WTC11 (cell line): ENCODE data around the gene CACNB4. TPM values are rescaled to one million over a fixed set of nuclear protein-coding genes. Genes with fewer than 3 reads are reported as not detected.

ENCODE experiments used
- ATAC-seq: fragments of 200-7000 bp; cut with Tn5 transposase; 2 replicates; pipeline ENCODE4 v1.10.0; 2021; ENCODE audit warnings: mild to moderate bottlenecking, moderate library complexity
- CTCF ChIA-PET: fragments of 300-600 bp; sonication (Branson Sonifier 250); formaldehyde crosslinking; loops from one replicate; lab custom pipeline; 2021; ENCODE audit warnings: antibody characterized with exemption; lab: Charles Lee
- POLR2A ChIA-PET: fragments of 350-600 bp; sonication (Branson Sonifier 250); formaldehyde crosslinking; loops from one replicate; lab custom pipeline; 2021; ENCODE audit warnings: antibody characterized with exemption; lab: Charles Lee
- DNase-seq: peaks from one replicate; pipeline ENCODE4 v3.0.0; 2021; ENCODE audit warnings: low spot score
- H3K27ac Mint-ChIP-seq: 2 replicates; pipeline ENCODE4 v1.8.0; 2021; ENCODE audit warnings: mixed read lengths
- H3K27me3 Mint-ChIP-seq: 2 replicates; pipeline ENCODE4 v1.8.0; 2021; ENCODE audit warnings: low read depth, mild to moderate bottlenecking, moderate library complexity, mixed read lengths
- H3K36me3 Mint-ChIP-seq: 2 replicates; pipeline ENCODE4 v1.8.0; 2021; ENCODE audit warnings: mixed read lengths
- H3K4me1 Mint-ChIP-seq: 2 replicates; pipeline ENCODE4 v1.8.0; 2022; ENCODE audit warnings: mixed read lengths
- H3K4me3 Mint-ChIP-seq: 2 replicates; pipeline ENCODE4 v1.8.0; 2021; ENCODE audit warnings: mild to moderate bottlenecking, moderate library complexity, mixed read lengths
- H3K9me3 Mint-ChIP-seq: 2 replicates; pipeline ENCODE4 v1.8.0; 2021; ENCODE audit warnings: mixed read lengths
- CBFB ChIP-seq: sonication (generic); formaldehyde crosslinking; IDR thresholded peaks from 2 replicates; pipeline ENCODE4 v1.8.1; 2022; ENCODE audit warnings: mild to moderate bottlenecking, low read depth, missing genetic modification reagents
- CREB1 ChIP-seq: sonication (generic); formaldehyde crosslinking; IDR thresholded peaks from 2 replicates; pipeline ENCODE4 v1.8.0; 2023; ENCODE audit warnings: mild to moderate bottlenecking, missing genetic modification reagents
- ETV6 ChIP-seq: sonication (generic); formaldehyde crosslinking; IDR thresholded peaks from 2 replicates; pipeline ENCODE4 v1.8.1; 2022; ENCODE audit warnings: mild to moderate bottlenecking, missing genetic modification reagents
- GABPB1 ChIP-seq: sonication (generic); formaldehyde crosslinking; IDR thresholded peaks from 2 replicates; pipeline ENCODE4 v1.8.1; 2023; ENCODE audit warnings: mild to moderate bottlenecking, missing genetic modification reagents
- GTF2I ChIP-seq: fragments of 250-450 bp; sonication (Bioruptor Pico); conservative IDR thresholded peaks from 2 replicates; pipeline ENCODE4 v1.4.0; 2021; ENCODE audit warnings: mild to moderate bottlenecking
- HMGA2 ChIP-seq: fragments of 250-450 bp; sonication (Bioruptor Pico); IDR thresholded peaks from 2 replicates; pipeline ENCODE4 v1.4.0; 2021; ENCODE audit warnings: mild to moderate bottlenecking, moderate library complexity
- SP1 ChIP-seq: sonication (generic); formaldehyde crosslinking; conservative IDR thresholded peaks from 2 replicates; pipeline ENCODE4 v1.8.1; 2022; ENCODE audit warnings: missing genetic modification reagents
- TEAD1 ChIP-seq: sonication (generic); formaldehyde crosslinking; IDR thresholded peaks from 2 replicates; pipeline ENCODE4 v1.8.0; 2022; ENCODE audit warnings: mild to moderate bottlenecking, missing genetic modification reagents
- ZBTB21 ChIP-seq: sonication (generic); formaldehyde crosslinking; IDR thresholded peaks from 2 replicates; pipeline ENCODE4 v1.8.1; 2023; ENCODE audit warnings: mild to moderate bottlenecking, missing genetic modification reagents, borderline replicate concordance
- ZNF263 ChIP-seq: sonication (generic); formaldehyde crosslinking; IDR thresholded peaks from 2 replicates; pipeline ENCODE4 v1.8.1; 2022; ENCODE audit warnings: low read depth, mild to moderate bottlenecking, moderate library complexity, missing genetic modification reagents
- total RNA-seq: library from RNA; stranded (reverse); gene quantifications from 3 replicates; pipeline ENCODE4 v1.2.3, GENCODE V29; 2021
- TF ChIP-seq, protein P1 (sequence below): sonication (generic); formaldehyde crosslinking; IDR thresholded peaks from 2 replicates; pipeline ENCODE4 v1.8.1; 2022; ENCODE audit warnings: mild to moderate bottlenecking, missing genetic modification reagents, moderate library complexity, borderline replicate concordance
- TF ChIP-seq, protein P2 (sequence below): sonication (generic); formaldehyde crosslinking; IDR thresholded peaks from 2 replicates; pipeline ENCODE4 v1.8.1; 2022; ENCODE audit warnings: low read depth, mild to moderate bottlenecking, moderate library complexity, missing genetic modification reagents, borderline replicate concordance
- TF ChIP-seq, protein P3 (sequence below): sonication (generic); formaldehyde crosslinking; IDR thresholded peaks from 2 replicates; pipeline ENCODE4 v1.8.0; 2023; ENCODE audit warnings: mild to moderate bottlenecking, missing genetic modification reagents
- TF ChIP-seq, protein P4 (sequence below): sonication (generic); formaldehyde crosslinking; IDR thresholded peaks from 2 replicates; pipeline ENCODE4 v1.8.1; 2023; ENCODE audit warnings: mild to moderate bottlenecking, missing genetic modification reagents, moderate library complexity
- TF ChIP-seq, protein P5 (sequence below): sonication (generic); formaldehyde crosslinking; IDR thresholded peaks from 2 replicates; pipeline ENCODE4 v1.8.1; 2022; ENCODE audit warnings: low read depth, missing genetic modification reagents, borderline replicate concordance
- TF ChIP-seq, protein P6 (sequence below): sonication (generic); formaldehyde crosslinking; IDR thresholded peaks from 2 replicates; pipeline ENCODE4 v1.8.0; 2023; ENCODE audit warnings: missing genetic modification reagents
- TF ChIP-seq, protein P7 (sequence below): sonication (generic); formaldehyde crosslinking; IDR thresholded peaks from 2 replicates; pipeline ENCODE4 v1.8.0; 2022; ENCODE audit warnings: mild to moderate bottlenecking, missing genetic modification reagents
- TF ChIP-seq, protein P8 (sequence below): sonication (generic); formaldehyde crosslinking; IDR thresholded peaks from 2 replicates; pipeline ENCODE4 v1.8.1; 2023; ENCODE audit warnings: mild to moderate bottlenecking, missing genetic modification reagents, borderline replicate concordance

CACNB4 gene
- total RNA-seq, 1 experiment from 2014 or later = 4.7 TPM

DNA sequence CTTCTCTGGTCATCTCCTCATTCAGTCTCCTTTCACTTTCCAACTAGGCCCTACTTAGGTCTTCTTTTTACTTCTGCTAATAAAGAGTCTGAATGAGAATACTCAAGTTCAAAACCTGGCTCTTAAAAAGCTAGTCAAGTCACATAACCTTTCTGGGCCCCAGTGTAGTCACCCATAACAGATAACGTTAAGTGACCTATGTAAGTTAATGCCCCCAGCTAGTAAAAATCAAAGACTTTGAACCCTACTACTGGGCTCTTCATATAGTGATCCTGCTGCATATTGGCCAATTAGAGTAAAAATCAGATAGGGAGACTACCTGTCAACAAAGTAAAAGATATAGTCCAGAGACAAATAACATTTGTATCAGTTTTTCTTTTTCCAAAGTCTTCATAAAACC lies 288.4 kb downstream of the CACNB4 start:
- Mint-ChIP-seq H3K4me3 (no peak overlapping the region), H3K9me3 (no peaks in the 10 kb centered on the region), H3K4me1 (no peaks in the 10 kb centered on the region), H3K27ac (no peak overlapping the region; the same call in 1 of the 2 replicates), H3K27me3 (no peaks in the 10 kb centered on the region), H3K36me3 (peaks cover 37% of the 10 kb centered on the region)
- ChIA-PET CTCF (no interaction called here), POLR2A (no interaction called here)
- no peak for DNase-seq
- ATAC-seq = no peak
- TF ChIP-seq, protein P1, sequence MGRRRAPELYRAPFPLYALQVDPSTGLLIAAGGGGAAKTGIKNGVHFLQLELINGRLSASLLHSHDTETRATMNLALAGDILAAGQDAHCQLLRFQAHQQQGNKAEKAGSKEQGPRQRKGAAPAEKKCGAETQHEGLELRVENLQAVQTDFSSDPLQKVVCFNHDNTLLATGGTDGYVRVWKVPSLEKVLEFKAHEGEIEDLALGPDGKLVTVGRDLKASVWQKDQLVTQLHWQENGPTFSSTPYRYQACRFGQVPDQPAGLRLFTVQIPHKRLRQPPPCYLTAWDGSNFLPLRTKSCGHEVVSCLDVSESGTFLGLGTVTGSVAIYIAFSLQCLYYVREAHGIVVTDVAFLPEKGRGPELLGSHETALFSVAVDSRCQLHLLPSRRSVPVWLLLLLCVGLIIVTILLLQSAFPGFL = no peak
- TF ChIP-seq ZNF263 (CRISPR knock-in tag) = no peak
- TF ChIP-seq, protein P2, sequence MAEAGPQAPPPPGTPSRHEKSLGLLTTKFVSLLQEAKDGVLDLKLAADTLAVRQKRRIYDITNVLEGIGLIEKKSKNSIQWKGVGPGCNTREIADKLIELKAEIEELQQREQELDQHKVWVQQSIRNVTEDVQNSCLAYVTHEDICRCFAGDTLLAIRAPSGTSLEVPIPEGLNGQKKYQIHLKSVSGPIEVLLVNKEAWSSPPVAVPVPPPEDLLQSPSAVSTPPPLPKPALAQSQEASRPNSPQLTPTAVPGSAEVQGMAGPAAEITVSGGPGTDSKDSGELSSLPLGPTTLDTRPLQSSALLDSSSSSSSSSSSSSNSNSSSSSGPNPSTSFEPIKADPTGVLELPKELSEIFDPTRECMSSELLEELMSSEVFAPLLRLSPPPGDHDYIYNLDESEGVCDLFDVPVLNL (CRISPR knock-in tag) = no peak
- TF ChIP-seq, protein P3, sequence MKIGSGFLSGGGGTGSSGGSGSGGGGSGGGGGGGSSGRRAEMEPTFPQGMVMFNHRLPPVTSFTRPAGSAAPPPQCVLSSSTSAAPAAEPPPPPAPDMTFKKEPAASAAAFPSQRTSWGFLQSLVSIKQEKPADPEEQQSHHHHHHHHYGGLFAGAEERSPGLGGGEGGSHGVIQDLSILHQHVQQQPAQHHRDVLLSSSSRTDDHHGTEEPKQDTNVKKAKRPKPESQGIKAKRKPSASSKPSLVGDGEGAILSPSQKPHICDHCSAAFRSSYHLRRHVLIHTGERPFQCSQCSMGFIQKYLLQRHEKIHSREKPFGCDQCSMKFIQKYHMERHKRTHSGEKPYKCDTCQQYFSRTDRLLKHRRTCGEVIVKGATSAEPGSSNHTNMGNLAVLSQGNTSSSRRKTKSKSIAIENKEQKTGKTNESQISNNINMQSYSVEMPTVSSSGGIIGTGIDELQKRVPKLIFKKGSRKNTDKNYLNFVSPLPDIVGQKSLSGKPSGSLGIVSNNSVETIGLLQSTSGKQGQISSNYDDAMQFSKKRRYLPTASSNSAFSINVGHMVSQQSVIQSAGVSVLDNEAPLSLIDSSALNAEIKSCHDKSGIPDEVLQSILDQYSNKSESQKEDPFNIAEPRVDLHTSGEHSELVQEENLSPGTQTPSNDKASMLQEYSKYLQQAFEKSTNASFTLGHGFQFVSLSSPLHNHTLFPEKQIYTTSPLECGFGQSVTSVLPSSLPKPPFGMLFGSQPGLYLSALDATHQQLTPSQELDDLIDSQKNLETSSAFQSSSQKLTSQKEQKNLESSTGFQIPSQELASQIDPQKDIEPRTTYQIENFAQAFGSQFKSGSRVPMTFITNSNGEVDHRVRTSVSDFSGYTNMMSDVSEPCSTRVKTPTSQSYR (CRISPR knock-in tag) = no peak
- TF ChIP-seq GTF2I (CRISPR knock-in tag) = no peak
- no peak for TF ChIP-seq TEAD1
- TF ChIP-seq CBFB (CRISPR knock-in tag) = no peak
- TF ChIP-seq ZBTB21 = no peak
- TF ChIP-seq CREB1 (CRISPR knock-in tag) = no peak
- no peak for TF ChIP-seq GABPB1 (CRISPR knock-in tag)
- TF ChIP-seq, protein P4, sequence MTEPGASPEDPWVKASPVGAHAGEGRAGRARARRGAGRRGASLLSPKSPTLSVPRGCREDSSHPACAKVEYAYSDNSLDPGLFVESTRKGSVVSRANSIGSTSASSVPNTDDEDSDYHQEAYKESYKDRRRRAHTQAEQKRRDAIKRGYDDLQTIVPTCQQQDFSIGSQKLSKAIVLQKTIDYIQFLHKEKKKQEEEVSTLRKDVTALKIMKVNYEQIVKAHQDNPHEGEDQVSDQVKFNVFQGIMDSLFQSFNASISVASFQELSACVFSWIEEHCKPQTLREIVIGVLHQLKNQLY = no peak
- TF ChIP-seq, protein P5, sequence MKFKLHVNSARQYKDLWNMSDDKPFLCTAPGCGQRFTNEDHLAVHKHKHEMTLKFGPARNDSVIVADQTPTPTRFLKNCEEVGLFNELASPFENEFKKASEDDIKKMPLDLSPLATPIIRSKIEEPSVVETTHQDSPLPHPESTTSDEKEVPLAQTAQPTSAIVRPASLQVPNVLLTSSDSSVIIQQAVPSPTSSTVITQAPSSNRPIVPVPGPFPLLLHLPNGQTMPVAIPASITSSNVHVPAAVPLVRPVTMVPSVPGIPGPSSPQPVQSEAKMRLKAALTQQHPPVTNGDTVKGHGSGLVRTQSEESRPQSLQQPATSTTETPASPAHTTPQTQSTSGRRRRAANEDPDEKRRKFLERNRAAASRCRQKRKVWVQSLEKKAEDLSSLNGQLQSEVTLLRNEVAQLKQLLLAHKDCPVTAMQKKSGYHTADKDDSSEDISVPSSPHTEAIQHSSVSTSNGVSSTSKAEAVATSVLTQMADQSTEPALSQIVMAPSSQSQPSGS (CRISPR knock-in tag) = no peak
- TF ChIP-seq, protein P6, sequence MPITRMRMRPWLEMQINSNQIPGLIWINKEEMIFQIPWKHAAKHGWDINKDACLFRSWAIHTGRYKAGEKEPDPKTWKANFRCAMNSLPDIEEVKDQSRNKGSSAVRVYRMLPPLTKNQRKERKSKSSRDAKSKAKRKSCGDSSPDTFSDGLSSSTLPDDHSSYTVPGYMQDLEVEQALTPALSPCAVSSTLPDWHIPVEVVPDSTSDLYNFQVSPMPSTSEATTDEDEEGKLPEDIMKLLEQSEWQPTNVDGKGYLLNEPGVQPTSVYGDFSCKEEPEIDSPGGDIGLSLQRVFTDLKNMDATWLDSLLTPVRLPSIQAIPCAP (CRISPR knock-in tag) = no peak

DNA sequence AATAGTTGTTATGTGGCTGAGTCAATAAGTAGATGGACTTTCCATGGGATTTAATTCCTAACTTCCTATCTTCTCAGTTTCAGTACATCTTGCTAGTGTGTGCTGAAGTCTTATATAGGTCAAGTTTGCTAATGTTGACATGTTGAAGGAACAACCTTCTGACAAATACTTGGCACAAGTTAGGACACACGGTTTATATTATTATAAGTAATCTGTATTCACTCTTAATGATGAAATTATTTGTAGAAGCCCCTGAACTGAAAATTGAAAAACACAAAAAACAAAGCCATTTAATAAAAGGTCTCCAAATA lies 289.8 kb downstream of the CACNB4 start:
- H3K27me3 Mint-ChIP-seq = no peaks in the 10 kb centered on the region
- H3K4me3 Mint-ChIP-seq = no peak overlapping the region
- ATAC-seq (no peak), DNase-seq (no peak)
- no peak overlapping the region for H3K27ac Mint-ChIP-seq
- no peaks in the 10 kb centered on the region for H3K4me1 Mint-ChIP-seq
- no peaks in the 10 kb centered on the region for H3K9me3 Mint-ChIP-seq
- CTCF ChIA-PET = no interaction called here
- peaks cover 36% of the 10 kb centered on the region for H3K36me3 Mint-ChIP-seq
- POLR2A ChIA-PET = no interaction called here
- no peak for TF ChIP-seq SP1 (CRISPR knock-in tag)
- TF ChIP-seq, protein P7, sequence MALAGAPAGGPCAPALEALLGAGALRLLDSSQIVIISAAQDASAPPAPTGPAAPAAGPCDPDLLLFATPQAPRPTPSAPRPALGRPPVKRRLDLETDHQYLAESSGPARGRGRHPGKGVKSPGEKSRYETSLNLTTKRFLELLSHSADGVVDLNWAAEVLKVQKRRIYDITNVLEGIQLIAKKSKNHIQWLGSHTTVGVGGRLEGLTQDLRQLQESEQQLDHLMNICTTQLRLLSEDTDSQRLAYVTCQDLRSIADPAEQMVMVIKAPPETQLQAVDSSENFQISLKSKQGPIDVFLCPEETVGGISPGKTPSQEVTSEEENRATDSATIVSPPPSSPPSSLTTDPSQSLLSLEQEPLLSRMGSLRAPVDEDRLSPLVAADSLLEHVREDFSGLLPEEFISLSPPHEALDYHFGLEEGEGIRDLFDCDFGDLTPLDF (CRISPR knock-in tag) = no peak
- TF ChIP-seq, protein P3 (CRISPR knock-in tag) = no peak
- TF ChIP-seq HMGA2 = no peak
- no peak for TF ChIP-seq ETV6 (CRISPR knock-in tag)
- TF ChIP-seq CBFB (CRISPR knock-in tag) = no peak
- TF ChIP-seq, protein P8, sequence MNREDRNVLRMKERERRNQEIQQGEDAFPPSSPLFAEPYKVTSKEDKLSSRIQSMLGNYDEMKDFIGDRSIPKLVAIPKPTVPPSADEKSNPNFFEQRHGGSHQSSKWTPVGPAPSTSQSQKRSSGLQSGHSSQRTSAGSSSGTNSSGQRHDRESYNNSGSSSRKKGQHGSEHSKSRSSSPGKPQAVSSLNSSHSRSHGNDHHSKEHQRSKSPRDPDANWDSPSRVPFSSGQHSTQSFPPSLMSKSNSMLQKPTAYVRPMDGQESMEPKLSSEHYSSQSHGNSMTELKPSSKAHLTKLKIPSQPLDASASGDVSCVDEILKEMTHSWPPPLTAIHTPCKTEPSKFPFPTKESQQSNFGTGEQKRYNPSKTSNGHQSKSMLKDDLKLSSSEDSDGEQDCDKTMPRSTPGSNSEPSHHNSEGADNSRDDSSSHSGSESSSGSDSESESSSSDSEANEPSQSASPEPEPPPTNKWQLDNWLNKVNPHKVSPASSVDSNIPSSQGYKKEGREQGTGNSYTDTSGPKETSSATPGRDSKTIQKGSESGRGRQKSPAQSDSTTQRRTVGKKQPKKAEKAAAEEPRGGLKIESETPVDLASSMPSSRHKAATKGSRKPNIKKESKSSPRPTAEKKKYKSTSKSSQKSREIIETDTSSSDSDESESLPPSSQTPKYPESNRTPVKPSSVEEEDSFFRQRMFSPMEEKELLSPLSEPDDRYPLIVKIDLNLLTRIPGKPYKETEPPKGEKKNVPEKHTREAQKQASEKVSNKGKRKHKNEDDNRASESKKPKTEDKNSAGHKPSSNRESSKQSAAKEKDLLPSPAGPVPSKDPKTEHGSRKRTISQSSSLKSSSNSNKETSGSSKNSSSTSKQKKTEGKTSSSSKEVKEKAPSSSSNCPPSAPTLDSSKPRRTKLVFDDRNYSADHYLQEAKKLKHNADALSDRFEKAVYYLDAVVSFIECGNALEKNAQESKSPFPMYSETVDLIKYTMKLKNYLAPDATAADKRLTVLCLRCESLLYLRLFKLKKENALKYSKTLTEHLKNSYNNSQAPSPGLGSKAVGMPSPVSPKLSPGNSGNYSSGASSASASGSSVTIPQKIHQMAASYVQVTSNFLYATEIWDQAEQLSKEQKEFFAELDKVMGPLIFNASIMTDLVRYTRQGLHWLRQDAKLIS (CRISPR knock-in tag) = no peak
